Suprapubic skin (tissue), 4 donors: Measurements from ENCODE around the gene FEN1.

Experiments used
- EP300 ChIP-seq: sonication (generic); formaldehyde crosslinking; IDR thresholded peaks from one replicate; pipeline ENCODE4 v1.6.1; 2017; ENCODE audit warnings: antibody characterized with exemption
- POLR2A ChIP-seq, 2 donors: fragments of 450-650 bp; IDR thresholded peaks; one replicate each; pipeline ENCODE4 v1.6.1; 2017; ENCODE audit warnings: antibody characterized with exemption in 2 of 2, mild to moderate bottlenecking in 2 of 2, moderate library complexity in 2 of 2
- POLR2AphosphoS5 ChIP-seq, 3 donors: sonication (generic); formaldehyde crosslinking; IDR thresholded peaks; one replicate each; pipeline ENCODE4 v1.6.1; 2017; ENCODE audit warnings: antibody characterized with exemption in 3 of 3
- TF ChIP-seq, protein P1 (sequence below), 2 donors: fragments of 200-600 bp in 1 of 2; fragments of 450-650 bp in 1 of 2; sonication (generic) in 1 of 2; IDR thresholded peaks; one replicate each; pipeline ENCODE4 v1.5.1; 2016 to 2019; ENCODE audit warnings: antibody characterized with exemption in 2 of 2, mild to moderate bottlenecking in 1 of 2, moderate library complexity in 1 of 2

- TF ChIP-seq, protein P1, sequence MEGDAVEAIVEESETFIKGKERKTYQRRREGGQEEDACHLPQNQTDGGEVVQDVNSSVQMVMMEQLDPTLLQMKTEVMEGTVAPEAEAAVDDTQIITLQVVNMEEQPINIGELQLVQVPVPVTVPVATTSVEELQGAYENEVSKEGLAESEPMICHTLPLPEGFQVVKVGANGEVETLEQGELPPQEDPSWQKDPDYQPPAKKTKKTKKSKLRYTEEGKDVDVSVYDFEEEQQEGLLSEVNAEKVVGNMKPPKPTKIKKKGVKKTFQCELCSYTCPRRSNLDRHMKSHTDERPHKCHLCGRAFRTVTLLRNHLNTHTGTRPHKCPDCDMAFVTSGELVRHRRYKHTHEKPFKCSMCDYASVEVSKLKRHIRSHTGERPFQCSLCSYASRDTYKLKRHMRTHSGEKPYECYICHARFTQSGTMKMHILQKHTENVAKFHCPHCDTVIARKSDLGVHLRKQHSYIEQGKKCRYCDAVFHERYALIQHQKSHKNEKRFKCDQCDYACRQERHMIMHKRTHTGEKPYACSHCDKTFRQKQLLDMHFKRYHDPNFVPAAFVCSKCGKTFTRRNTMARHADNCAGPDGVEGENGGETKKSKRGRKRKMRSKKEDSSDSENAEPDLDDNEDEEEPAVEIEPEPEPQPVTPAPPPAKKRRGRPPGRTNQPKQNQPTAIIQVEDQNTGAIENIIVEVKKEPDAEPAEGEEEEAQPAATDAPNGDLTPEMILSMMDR (IDR thresholded peaks at IDR 0.05) = no peak
- TF ChIP-seq POLR2AphosphoS5 (IDR thresholded peaks at IDR 0.05) (no peak), POLR2A (IDR thresholded peaks at IDR 0.05) (no peak), EP300 (no peak)
Observed at GRCh38 chr11:61832754-61833153, 40.0 kb downstream of the FEN1 start.
